Thyroid gland (tissue), 4 donors: Measurements from ENCODE around the gene FMN2. TPM values are rescaled to one million over a fixed set of nuclear protein-coding genes. Genes with fewer than 3 reads are reported as not detected.
A peak's percentile ranks its signal among the peaks of the same experiment; 100 is the strongest.

Experiments
- DNase-seq, 2 donors: peaks; one replicate each; pipeline ENCODE4 v3.0.0-alpha.2; 2019
- H3K27ac ChIP-seq, 3 donors: fragments of 200-600 bp; sonication (generic); 1 replicate in 2 of 3; 2 replicates in 1 of 3; pipeline ENCODE4 v1.5.1; 2016 to 2019; ENCODE audit warnings: mild to moderate bottlenecking in 1 of 3, moderate library complexity in 1 of 3
- H3K27me3 ChIP-seq: fragments of 200-600 bp; sonication (generic); one replicate; pipeline ENCODE4 v1.5.1; 2019
- H3K36me3 ChIP-seq, 2 donors: fragments of 200-600 bp; sonication (generic); one replicate each; pipeline ENCODE4 v1.5.1; 2016 to 2019
- H3K4me1 ChIP-seq, 2 donors: fragments of 200-600 bp; sonication (generic); one replicate each; pipeline ENCODE4 v1.5.1; 2017 to 2019
- H3K4me3 ChIP-seq, 3 donors: fragments of 200-600 bp; sonication (generic); replicated peaks in 1 of 3; 1 replicate in 2 of 3; 2 replicates in 1 of 3; pipeline ENCODE4 v1.5.1; 2016; ENCODE audit warnings: mild to moderate bottlenecking in 1 of 3
- H3K9me3 ChIP-seq: fragments of 200-600 bp; sonication (generic); one replicate; pipeline ENCODE4 v1.5.1; 2017
- POLR2A ChIP-seq, 2 donors: fragments of 450-650 bp; IDR thresholded peaks; one replicate each; pipeline ENCODE4 v1.6.1; 2017; ENCODE audit warnings: antibody characterized with exemption in 2 of 2, mild to moderate bottlenecking in 2 of 2, moderate library complexity in 1 of 2
- WGBS, 2 donors: methylation state at CpG; one replicate each; pipeline ENCODE4 v1.1.5; 2017; 5-methylcytosine and 5-hydroxymethylcytosine counted together
- intact Hi-C: fragments of 100-400 bp; cut with DNase I; formaldehyde crosslinking; loops from one replicate; pipeline ENCODE4 v1.15.1; 2023
- total RNA-seq, 4 donors: library from RNA; depleted of rRNA; stranded (reverse); fragments of >200 nt; gene quantifications; one replicate each; pipeline ENCODE4 v1.2.3, GENCODE V29; 2016
- TF ChIP-seq, protein P1 (sequence below), 6 experiments: fragments of 200-600 bp in 3 of 6; fragments of 450-650 bp in 3 of 6; sonication (generic) in 3 of 6; IDR thresholded peaks; one replicate each; pipeline ENCODE4 v1.5.1; 2016 to 2019; ENCODE audit warnings: antibody characterized with exemption in 6 of 6, mild to moderate bottlenecking in 2 of 6, inconsistent platforms in 1 of 6, moderate library complexity in 1 of 6

FMN2 gene
- total RNA-seq, 4 donors from 2014 or later, result 0.78 to 6.2 (median 1.3) TPM; not detected in 1

DNA sequence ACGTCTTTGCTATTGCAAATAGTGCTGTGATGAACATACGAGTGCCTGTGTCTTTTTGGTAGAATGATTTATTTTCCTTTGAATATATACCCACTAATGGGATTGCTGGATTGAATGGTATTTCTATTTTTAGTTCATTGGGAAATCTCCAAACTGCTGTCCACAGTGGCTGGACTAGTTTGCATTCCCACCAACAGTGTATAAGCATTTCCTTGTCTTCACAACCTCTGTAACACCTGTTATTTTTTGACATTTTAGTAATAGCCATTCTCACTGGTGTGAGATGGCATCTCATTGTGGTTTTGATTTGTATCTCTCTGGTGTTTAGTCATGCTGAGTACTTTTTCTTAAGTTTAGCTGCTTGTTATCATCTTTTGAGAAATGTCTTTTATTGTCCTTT is 215.0 kb downstream of the FMN2 start:
- intact Hi-C loops, result no loop called here
- 86% methylated on average over 2 of the region's 2 CpGs for WGBS, 2 donors
- TF ChIP-seq, protein P1, sequence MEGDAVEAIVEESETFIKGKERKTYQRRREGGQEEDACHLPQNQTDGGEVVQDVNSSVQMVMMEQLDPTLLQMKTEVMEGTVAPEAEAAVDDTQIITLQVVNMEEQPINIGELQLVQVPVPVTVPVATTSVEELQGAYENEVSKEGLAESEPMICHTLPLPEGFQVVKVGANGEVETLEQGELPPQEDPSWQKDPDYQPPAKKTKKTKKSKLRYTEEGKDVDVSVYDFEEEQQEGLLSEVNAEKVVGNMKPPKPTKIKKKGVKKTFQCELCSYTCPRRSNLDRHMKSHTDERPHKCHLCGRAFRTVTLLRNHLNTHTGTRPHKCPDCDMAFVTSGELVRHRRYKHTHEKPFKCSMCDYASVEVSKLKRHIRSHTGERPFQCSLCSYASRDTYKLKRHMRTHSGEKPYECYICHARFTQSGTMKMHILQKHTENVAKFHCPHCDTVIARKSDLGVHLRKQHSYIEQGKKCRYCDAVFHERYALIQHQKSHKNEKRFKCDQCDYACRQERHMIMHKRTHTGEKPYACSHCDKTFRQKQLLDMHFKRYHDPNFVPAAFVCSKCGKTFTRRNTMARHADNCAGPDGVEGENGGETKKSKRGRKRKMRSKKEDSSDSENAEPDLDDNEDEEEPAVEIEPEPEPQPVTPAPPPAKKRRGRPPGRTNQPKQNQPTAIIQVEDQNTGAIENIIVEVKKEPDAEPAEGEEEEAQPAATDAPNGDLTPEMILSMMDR (IDR thresholded peaks at IDR 0.05), result no peak
- no peak for TF ChIP-seq POLR2A (IDR thresholded peaks at IDR 0.05)

DNA sequence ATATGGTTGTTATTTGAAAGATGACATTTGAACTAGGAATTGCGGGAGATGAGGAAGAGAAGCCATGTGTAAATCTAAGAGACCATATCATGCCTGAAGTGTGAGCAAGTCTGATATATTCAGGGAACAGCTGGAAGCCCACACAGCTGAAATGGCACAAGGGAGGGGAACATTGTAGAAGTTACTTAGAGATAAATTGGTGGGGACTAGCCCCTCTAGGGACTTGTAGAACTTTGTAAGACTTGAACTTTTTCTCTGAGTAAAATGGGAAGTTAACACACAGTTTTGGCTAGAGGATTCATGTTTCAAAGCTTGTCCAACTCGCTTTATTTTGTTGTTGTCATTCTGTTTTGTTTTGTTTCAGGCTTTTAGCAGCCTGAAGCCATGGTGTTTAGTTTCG is 216.4 kb downstream of the FMN2 start:
- 74 to 76% methylated on average over 3 of the region's 3 CpGs for WGBS, 2 donors
- H3K4me1 ChIP-seq, result peaks cover 0 to 26% of the 10 kb centered on the region in 2 donors
- intact Hi-C loops, result no loop called here
- no peak overlapping the region for H3K4me3 ChIP-seq
- no peaks in the 10 kb centered on the region for H3K36me3 ChIP-seq
- no peak overlapping the region for H3K27ac ChIP-seq
- no peak for DNase-seq
- no peaks in the 10 kb centered on the region for H3K9me3 ChIP-seq
- no peaks in the 10 kb centered on the region for H3K27me3 ChIP-seq
- TF ChIP-seq, protein P1 (IDR thresholded peaks at IDR 0.05), result no peak
- no peak for TF ChIP-seq POLR2A (IDR thresholded peaks at IDR 0.05)

More for the DNA sequence above, 215.0 kb downstream of the FMN2 start:
- Histone ChIP-seq H3K9me3 (no peaks in the 10 kb centered on the region), H3K4me1 (peaks cover 0 to 13% of the 10 kb centered on the region in 2 donors), H3K36me3 (no peaks in the 10 kb centered on the region), H3K27ac (no peak overlapping the region), H3K4me3 (no peak overlapping the region), H3K27me3 (no peaks in the 10 kb centered on the region)
- no peak for DNase-seq

DNA sequence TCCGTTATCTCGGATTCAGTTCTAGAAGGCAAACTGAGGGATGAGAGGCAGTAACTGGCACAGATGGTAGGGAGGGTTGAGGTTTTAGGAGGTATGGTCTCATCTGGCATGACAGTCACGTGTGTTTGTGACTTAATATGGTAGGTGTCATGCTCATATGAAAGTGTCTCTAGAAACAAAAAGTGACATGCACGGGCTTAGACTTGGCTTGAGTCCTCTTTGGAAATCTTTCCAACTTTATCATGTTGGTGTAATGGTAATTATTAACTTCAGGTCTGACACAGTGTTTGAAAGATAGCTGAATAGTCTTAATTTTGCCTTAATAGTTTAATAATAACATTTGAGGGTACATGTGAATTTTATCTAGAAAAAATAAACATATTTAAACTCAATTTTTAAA is 218.1 kb downstream of the FMN2 start:
- WGBS, 2 donors, result 75 to 86% methylated on average over 4 of the region's 4 CpGs
- TF ChIP-seq POLR2A (IDR thresholded peaks at IDR 0.05), result no peak
- TF ChIP-seq, protein P1 (IDR thresholded peaks at IDR 0.05), result no peak
- no peak overlapping the region for H3K4me3 ChIP-seq
- H3K27ac ChIP-seq, result no peak overlapping the region
- intact Hi-C loops, result no loop called here
- DNase-seq, result no peak
- H3K27me3 ChIP-seq, result no peaks in the 10 kb centered on the region
- no peaks in the 10 kb centered on the region for H3K36me3 ChIP-seq
- H3K4me1 ChIP-seq, result peaks cover 0 to 27% of the 10 kb centered on the region in 2 donors
- H3K9me3 ChIP-seq, result no peaks in the 10 kb centered on the region

DNA sequence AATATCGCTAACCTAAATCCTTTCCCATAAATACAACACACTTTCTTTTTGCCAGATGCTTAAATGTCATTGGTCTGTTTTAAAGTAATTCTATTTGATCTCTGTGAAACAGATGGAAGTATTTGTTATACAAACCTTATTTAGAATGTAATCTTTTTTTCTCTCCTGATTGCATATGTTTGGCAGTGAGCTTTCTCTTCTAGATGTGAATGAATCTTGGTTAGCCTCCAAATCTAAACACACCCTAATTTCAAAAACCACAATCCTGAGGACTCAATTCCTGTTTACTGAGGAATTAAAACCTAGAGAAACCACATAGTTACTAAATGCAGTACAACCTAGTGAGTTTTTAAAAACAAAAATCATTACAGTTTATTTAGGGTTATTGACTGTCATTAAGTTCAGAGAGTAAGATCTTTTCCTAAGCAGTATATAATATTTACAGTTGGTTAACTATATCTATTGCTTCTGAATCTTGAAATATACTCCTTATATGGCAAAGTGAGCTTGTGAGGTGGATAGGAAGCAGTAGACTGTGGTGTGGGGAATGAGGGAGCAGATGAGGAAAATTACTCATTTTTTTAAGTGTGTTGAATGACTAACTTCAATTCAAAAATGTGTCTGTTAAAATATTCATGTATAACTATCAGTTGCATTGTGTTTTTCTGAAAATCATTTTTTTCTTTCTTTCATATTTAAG is 218.7 kb downstream of the FMN2 start:
- Histone ChIP-seq H3K36me3 (no peaks in the 10 kb centered on the region), H3K4me1 (peaks cover 0 to 27% of the 10 kb centered on the region in 2 donors), H3K4me3 (no peak overlapping the region), H3K9me3 (no peaks in the 10 kb centered on the region), H3K27ac (peak overlapping the region in 1 of 3 donors; percentile 12), H3K27me3 (no peaks in the 10 kb centered on the region)
- WGBS, 2 donors, result 86 to 87% methylated on average over 1 of the region's 1 CpG
- no peak for DNase-seq
- TF ChIP-seq, protein P1 (IDR thresholded peaks at IDR 0.05), result no peak
- no peak for TF ChIP-seq POLR2A (IDR thresholded peaks at IDR 0.05)
- intact Hi-C loops, result no loop called here

DNA sequence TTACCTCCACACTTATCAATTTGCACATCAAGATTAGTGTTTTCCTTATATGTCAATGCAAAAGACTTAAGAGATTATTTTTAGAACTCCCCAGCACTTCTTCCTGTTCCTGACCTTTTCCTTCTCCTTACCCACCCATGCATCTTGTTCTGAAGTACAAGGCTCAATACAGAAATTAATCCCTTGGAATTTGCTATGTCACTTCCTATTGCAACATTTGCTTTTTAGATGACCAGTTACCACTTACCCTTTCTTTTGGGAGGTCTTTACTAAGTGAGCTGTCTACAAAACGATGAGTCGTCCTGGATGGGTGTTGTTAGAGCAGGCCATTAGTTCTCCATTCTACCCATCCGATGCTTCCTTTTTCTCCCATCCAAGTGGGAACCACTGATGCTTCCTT is 221.2 kb downstream of the FMN2 start:
- TF ChIP-seq, protein P1 (IDR thresholded peaks at IDR 0.05), result no peak
- no peak for TF ChIP-seq POLR2A (IDR thresholded peaks at IDR 0.05)
- Histone ChIP-seq H3K4me1 (peaks cover 0 to 27% of the 10 kb centered on the region in 2 donors), H3K27me3 (no peaks in the 10 kb centered on the region), H3K36me3 (no peaks in the 10 kb centered on the region), H3K9me3 (no peaks in the 10 kb centered on the region), H3K27ac (peak overlapping the region in 1 of 3 donors; percentile 13), H3K4me3 (no peak overlapping the region)
- 66 to 77% methylated on average over 3 of the region's 3 CpGs for WGBS, 2 donors
- DNase-seq, result no peak
- intact Hi-C loops, result no loop called here
